SKM-1 (cell line): ENCODE results near the gene BDNF.

Source experiments
- DNase-seq: peaks from one replicate; lab custom pipeline; 2025; ENCODE audit not compliant: unreplicated experiment; lab: John Stamatoyannopoulos, UW

The BDNF gene

GRCh38 chr11:27626938-27627586, 73.2 kb downstream of the BDNF start:
- no peak for DNase-seq

- DNase-seq: no peak
These were observed 73.9 kb downstream of the BDNF start for GRCh38 chr11:27626269-27626937.

DNA sequence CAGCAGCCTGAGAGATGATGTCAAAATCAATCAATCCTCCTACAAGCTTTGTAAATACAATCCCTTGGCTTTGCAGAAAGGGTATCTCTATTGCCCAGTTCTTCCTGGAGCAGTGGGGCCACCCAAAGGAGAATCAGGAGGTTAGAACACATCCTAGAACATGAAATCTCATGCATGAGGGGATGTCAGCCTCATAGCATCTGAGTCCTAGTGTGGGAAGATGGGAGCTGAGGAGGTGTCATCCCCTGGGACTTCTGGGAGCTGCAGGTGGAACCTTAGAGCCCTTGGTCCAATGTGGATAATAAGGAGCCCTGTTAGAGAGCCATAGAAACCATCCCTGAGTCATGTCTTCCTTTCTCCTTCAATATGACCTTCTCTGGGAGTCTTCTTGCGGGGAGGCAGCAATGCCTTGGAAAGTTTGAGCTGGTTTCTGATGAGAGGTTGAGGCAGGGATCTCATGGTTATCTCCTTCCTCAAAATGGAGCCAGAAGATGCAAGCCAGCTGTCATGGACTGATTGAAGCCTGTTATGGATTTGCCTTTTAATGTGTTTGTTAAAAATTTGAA, 74.8 kb downstream of the BDNF start:
- DNase-seq: no peak

GRCh38 chr11:27623945-27624523, 76.2 kb downstream of the BDNF start:
- no peak for DNase-seq

GRCh38 chr11:27622541-27623300, 77.5 kb downstream of the BDNF start:
- no peak for DNase-seq

DNA sequence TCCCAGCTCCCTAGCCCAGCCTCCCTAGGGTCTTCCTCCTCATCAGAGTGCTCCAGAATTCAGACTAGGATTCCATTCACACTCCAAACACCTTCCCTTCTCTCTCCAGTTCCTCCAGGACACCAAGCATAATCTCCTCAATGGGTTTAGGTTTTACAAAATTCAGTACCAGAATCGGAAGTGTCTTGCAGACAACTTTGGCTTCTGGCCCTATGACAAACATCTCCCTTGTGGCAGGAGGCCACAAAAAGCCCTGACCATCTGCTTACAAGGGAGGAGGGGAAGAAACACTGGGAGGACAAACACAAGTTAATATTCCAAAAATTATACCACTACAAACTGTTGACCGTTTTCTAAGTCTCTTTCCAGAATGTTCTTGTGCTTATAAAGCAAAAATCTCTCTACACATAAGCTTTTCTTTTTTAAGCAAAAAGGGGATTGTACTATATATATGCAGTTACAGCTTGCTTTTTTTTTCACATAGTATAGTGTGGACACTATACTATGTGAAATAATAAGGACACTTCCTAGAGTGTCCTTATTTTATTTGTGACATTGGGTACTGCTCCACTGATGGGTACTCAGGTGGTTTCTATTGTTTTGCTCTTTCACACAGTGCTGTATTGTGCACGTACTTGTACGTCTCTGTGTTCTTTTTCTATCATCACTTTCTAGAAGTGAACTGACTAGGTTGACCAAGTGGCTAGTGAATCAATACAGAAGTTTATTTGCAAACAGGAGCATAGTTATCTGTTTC, 78.7 kb downstream of the BDNF start:
- no peak for DNase-seq

- DNase-seq: no peak
These were observed 80.4 kb downstream of the BDNF start for GRCh38 chr11:27619763-27620335.

DNA sequence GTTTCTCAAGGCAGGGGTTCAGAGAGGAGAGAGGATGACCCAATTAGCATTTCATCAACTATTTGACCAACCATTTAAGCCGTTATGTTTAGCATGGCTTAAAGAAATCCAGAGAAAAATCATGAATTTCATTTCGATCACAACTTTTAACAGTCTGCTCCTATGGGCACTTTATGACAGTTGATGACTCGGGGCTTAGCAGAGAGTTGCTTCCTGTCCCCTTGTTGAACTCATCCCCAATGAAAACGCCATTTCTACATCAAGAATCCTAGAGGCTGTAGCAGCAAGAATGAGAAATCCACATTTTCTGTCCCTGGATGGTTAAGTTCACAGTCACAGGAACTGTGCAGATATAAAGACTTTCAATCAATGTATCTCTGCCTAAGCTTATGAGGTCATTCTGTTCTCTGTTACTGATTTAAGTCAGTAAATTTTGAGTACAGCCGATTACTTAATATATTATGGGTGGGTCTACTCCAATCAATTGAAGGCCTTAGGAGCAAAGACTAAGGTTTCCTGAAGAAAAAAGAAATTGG, 81.1 kb downstream of the BDNF start:
- no peak for DNase-seq

- DNase-seq: no peak
These were observed 81.9 kb downstream of the BDNF start for GRCh38 chr11:27618281-27618915.

DNA sequence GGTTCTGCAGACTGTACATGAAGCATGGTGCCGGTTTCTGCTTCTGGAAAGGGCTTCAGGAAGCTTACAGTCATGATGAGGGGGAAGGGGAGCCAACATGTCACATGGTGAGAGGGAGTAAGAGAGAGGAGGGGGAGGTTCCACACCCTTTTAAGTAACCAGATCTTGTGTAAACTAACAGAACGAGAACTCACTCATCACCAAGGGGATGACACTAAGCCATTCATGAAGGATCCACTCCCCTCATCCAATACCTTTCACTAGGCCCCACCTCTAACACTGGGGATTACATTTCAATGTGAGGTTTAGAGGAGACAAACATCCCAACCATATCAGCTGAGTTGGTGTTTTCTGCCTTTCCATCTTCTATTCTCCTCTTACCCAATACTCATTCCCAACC, 83.5 kb downstream of the BDNF start:
- no peak for DNase-seq

- no peak for DNase-seq
These were observed 84.4 kb downstream of the BDNF start for GRCh38 chr11:27615833-27616232.

GRCh38 chr11:27614092-27614491, 86.2 kb downstream of the BDNF start:
- DNase-seq: no peak

DNA sequence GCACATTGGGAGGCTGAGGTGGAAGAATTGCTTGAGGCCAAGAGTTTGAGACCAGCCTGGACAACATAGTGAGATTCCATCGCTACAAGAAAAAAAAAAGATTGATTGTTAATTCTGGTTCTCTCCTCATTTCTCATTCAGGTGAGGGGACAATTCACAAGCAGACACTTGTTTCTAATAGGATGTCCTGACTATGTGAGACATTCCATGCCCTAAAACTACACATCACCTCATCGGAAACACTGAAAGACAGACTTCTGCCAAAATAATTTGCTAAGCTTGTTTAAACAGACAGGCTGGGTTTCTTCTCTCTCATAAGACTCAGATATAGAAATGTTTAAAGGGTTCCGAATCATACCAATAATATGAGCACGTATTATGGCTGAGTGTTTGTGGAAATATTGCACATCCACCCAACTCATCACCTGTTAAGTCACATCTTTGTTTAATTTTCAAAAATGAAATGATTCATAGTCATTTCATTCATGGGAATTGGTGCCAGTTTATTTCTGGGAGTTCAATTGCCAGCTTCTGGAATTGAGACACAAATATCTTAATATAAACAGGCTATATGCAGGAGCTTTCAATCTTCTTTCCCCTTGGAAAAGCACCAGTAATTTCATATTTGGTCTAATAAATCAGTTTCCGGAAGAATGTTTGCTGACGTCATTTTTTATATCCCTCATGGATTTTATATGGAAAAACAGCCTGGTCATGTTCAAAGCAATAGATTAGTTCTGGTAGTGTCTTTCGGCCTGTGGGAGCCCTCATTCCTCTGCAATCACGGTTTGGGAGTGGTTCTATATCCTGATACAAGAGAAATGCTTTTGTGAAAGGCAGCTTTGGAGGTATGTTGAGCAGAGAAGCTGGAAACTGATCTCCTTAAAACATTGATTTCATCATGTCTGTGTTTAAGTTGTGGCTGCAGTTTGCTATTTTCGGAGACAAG, 87.0 kb downstream of the BDNF start:
- no peak for DNase-seq

DNA sequence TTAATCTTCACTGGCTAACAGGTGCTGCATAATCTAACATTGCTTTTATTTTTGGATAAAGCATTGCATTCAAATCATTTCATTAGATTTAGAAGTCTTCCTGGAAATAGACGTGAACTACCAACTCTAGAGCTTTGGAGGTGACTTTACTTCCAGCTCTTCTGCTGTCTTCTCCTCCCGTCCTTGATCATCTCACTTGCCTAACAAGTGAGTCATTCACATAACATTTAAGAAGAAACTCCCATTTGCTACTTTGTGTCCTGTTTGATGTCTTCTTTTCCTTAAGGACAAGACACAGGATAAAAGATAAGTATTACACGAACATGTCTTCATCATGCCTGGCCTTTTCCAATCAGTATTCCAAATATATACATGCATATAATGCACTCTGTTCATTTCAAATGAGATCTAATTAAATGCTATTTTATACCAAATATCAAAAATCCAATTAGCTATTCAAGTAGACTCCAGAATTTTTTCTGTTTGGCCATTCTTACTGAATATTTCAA, 88.3 kb downstream of the BDNF start:
- DNase-seq: no peak

DNA sequence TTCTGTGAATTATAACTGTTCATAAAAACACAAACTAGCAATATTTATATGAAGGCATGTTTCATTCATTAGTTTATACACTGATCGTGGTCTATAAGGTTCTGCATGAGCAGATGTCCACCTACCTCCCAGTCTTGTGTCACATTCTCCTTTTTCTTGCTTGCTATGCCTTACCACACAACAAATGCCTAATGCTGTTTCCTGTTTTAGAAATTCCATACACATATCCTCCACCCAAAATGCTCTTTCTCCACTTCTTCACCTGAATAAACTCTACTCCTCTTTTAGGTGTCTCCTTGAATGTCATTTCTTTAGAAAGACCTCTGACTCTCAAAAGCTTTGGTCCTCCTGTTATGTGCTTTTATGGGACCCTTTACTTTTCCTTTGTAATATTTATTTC, 88.9 kb downstream of the BDNF start:
- no peak for DNase-seq

GRCh38 chr11:27610946-27611345, 89.3 kb downstream of the BDNF start:
- no peak for DNase-seq

- DNase-seq: no peak
These were observed 90.0 kb downstream of the BDNF start for GRCh38 chr11:27610280-27610679.

DNA sequence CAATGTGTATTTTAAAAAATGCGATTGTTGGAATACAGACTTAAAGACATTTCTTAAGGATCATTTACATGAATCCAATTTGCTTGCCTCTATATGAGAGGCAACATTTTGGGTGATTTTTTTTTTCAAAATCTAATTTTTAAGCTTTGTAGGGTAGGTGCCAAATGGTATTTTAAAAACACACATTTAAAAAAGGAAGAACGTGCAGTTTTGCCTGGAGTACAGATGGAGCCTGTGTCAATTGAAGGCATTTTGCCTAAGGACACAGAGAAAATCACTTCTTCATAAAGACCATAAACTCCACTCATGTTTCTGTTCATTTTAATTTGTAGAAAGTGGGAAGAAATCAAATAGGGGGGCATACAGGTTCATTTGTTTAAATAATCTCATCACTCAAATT, 91.3 kb downstream of the BDNF start:
- DNase-seq: no peak
